ENCODE data around the gene ETV2.

GRCh38 chr19:35601971-35602370 lies 39.6 kb upstream of the ETV2 start:
- no peak for TF ChIP-seq POLR2A (IDR thresholded peaks at IDR 0.05; ENCODE audit: low read depth, low read length)
- no peak for TF ChIP-seq POLR2AphosphoS5 (IDR thresholded peaks at IDR 0.05; ENCODE audit: low read depth, low read length)
- TF ChIP-seq TAF1 (IDR thresholded peaks at IDR 0.05; ENCODE audit: low read depth, low read length), result no peak
- TF ChIP-seq SPI1 (IDR thresholded peaks at IDR 0.05; ENCODE audit: low read depth, low read length), result no peak
